ENCODE data around the gene DDX3X. TPM values are rescaled to one million over a fixed set of nuclear protein-coding genes. Genes with fewer than 3 reads are reported as not detected.

DDX3X gene
- total and polyA plus RNA-seq, 3 experiments from 2014 or later = 240 to 357 (median 354) TPM

GRCh38 chrX:41302370-41302769, 31.6 kb upstream of the DDX3X start:
- H3K36me3 ChIP-seq (ENCODE audit: insufficient read depth, low read length) = no peaks in the 10 kb centered on the region
- Mint-ChIP-seq H3K27me3 (peaks cover 0 to 6% of the 10 kb centered on the region in 2 donors), H3K36me3 (no peaks in the 10 kb centered on the region), H3K9me3 (no peaks in the 10 kb centered on the region), H3K4me3 (no peak overlapping the region), H3K4me1 (no peaks in the 10 kb centered on the region), H3K27ac (no peak overlapping the region)
- no peaks in the 10 kb centered on the region for H3K4me1 ChIP-seq (ENCODE audit: insufficient read depth, low read length)
- CTCF ChIA-PET = no interaction called here
- H3K27ac ChIP-seq (ENCODE audit: low read depth, low read length) = no peak overlapping the region
- no peak for DNase-seq
- H3K27me3 ChIP-seq (ENCODE audit: insufficient read depth, low read length, poor library complexity, severe bottlenecking) = no peaks in the 10 kb centered on the region
- POLR2A ChIA-PET = no interaction called here
- H3K9me3 ChIP-seq (ENCODE audit: low read length) = no peaks in the 10 kb centered on the region
- no peak overlapping the region for H3K4me3 ChIP-seq (ENCODE audit: low read length)

GRCh38 chrX:41303013-41303412, 30.9 kb upstream of the DDX3X start:
- Histone ChIP-seq H3K27me3 (ENCODE audit: insufficient read depth, low read length, poor library complexity, severe bottlenecking) (no peaks in the 10 kb centered on the region), H3K36me3 (ENCODE audit: insufficient read depth, low read length) (no peaks in the 10 kb centered on the region), H3K27ac (ENCODE audit: low read depth, low read length) (no peak overlapping the region), H3K4me1 (ENCODE audit: insufficient read depth, low read length) (no peaks in the 10 kb centered on the region), H3K9me3 (ENCODE audit: low read length) (no peaks in the 10 kb centered on the region), H3K4me3 (ENCODE audit: low read length) (no peak overlapping the region)
- H3K36me3 Mint-ChIP-seq = no peaks in the 10 kb centered on the region
- H3K4me1 Mint-ChIP-seq = no peaks in the 10 kb centered on the region
- ChIA-PET POLR2A (no interaction called here), CTCF (no interaction called here)
- H3K4me3 Mint-ChIP-seq = no peak overlapping the region
- DNase-seq = no peak
- H3K9me3 Mint-ChIP-seq = no peaks in the 10 kb centered on the region
- no peak overlapping the region for H3K27ac Mint-ChIP-seq
- peaks cover 0 to 6% of the 10 kb centered on the region in 2 donors for H3K27me3 Mint-ChIP-seq

- H3K36me3 ChIP-seq (ENCODE audit: insufficient read depth, low read length) = no peaks in the 10 kb centered on the region
- ChIA-PET POLR2A (no interaction called here), CTCF (no interaction called here)
- H3K9me3 ChIP-seq (ENCODE audit: low read length) = no peaks in the 10 kb centered on the region
- H3K4me1 Mint-ChIP-seq = no peaks in the 10 kb centered on the region
- H3K27ac Mint-ChIP-seq = no peak overlapping the region
- H3K27me3 ChIP-seq (ENCODE audit: insufficient read depth, low read length, poor library complexity, severe bottlenecking) = no peaks in the 10 kb centered on the region
- no peaks in the 10 kb centered on the region for H3K4me1 ChIP-seq (ENCODE audit: insufficient read depth, low read length)
- no peak overlapping the region for H3K4me3 ChIP-seq (ENCODE audit: low read length)
- H3K27me3 Mint-ChIP-seq = peaks cover 0 to 6% of the 10 kb centered on the region in 2 donors
- no peak for DNase-seq
- no peak overlapping the region for H3K27ac ChIP-seq (ENCODE audit: low read depth, low read length)
- no peak overlapping the region for H3K4me3 Mint-ChIP-seq
- no peaks in the 10 kb centered on the region for H3K36me3 Mint-ChIP-seq
- no peaks in the 10 kb centered on the region for H3K9me3 Mint-ChIP-seq
Observed at GRCh38 chrX:41304178-41304577, 29.8 kb upstream of the DDX3X start.

- no peaks in the 10 kb centered on the region for H3K27me3 ChIP-seq (ENCODE audit: insufficient read depth, low read length, poor library complexity, severe bottlenecking)
- Mint-ChIP-seq H3K4me1 (peaks cover 0 to 4% (median 0%) of the 10 kb centered on the region in 3 donors), H3K27me3 (peaks cover 0 to 5% of the 10 kb centered on the region in 2 donors), H3K9me3 (no peaks in the 10 kb centered on the region), H3K27ac (no peak overlapping the region), H3K4me3 (no peak overlapping the region), H3K36me3 (no peaks in the 10 kb centered on the region)
- H3K4me3 ChIP-seq (ENCODE audit: low read length) = no peak overlapping the region
- POLR2A ChIA-PET = no interaction called here
- no peak for DNase-seq
- H3K9me3 ChIP-seq (ENCODE audit: low read length) = no peaks in the 10 kb centered on the region
- H3K4me1 ChIP-seq (ENCODE audit: insufficient read depth, low read length) = no peaks in the 10 kb centered on the region
- no peaks in the 10 kb centered on the region for H3K36me3 ChIP-seq (ENCODE audit: insufficient read depth, low read length)
- no peak overlapping the region for H3K27ac ChIP-seq (ENCODE audit: low read depth, low read length)
- CTCF ChIA-PET = interaction anchor here (1.6 kb wide), 1 partner anchor 134 kb away, joined by 3 read pairs; no protein-coding TSS in a partner anchor
Observed at GRCh38 chrX:41308884-41309647, 24.9 kb upstream of the DDX3X start.

GRCh38 chrX:41312786-41313185, 21.2 kb upstream of the DDX3X start:
- H3K27me3 Mint-ChIP-seq = peaks cover 0 to 3% of the 10 kb centered on the region in 2 donors
- no peaks in the 10 kb centered on the region for H3K4me1 ChIP-seq (ENCODE audit: insufficient read depth, low read length)
- H3K27ac ChIP-seq (ENCODE audit: low read depth, low read length) = no peak overlapping the region
- ChIA-PET POLR2A (interaction anchor here (0.7 kb wide), 2 partner anchors 480 to 1989 kb away, joined by 6 to 7 read pairs; no protein-coding TSS in a partner anchor), CTCF (no interaction called here)
- no peaks in the 10 kb centered on the region for H3K9me3 ChIP-seq (ENCODE audit: low read length)
- H3K4me3 ChIP-seq (ENCODE audit: low read length) = no peak overlapping the region
- no peak for DNase-seq
- H3K27ac Mint-ChIP-seq = no peak overlapping the region
- no peaks in the 10 kb centered on the region for H3K36me3 Mint-ChIP-seq
- peaks cover 0 to 4% (median 0%) of the 10 kb centered on the region in 3 donors for H3K4me1 Mint-ChIP-seq
- no peaks in the 10 kb centered on the region for H3K9me3 Mint-ChIP-seq
- no peaks in the 10 kb centered on the region for H3K36me3 ChIP-seq (ENCODE audit: insufficient read depth, low read length)
- no peak overlapping the region for H3K4me3 Mint-ChIP-seq
- H3K27me3 ChIP-seq (ENCODE audit: insufficient read depth, low read length, poor library complexity, severe bottlenecking) = no peaks in the 10 kb centered on the region

- no peaks in the 10 kb centered on the region for H3K27me3 ChIP-seq (ENCODE audit: insufficient read depth, low read length, poor library complexity, severe bottlenecking)
- Mint-ChIP-seq H3K4me3 (no peak overlapping the region), H3K9me3 (no peaks in the 10 kb centered on the region), H3K4me1 (peaks cover 0 to 4% (median 0%) of the 10 kb centered on the region in 3 donors), H3K27me3 (peaks cover 0 to 3% of the 10 kb centered on the region in 2 donors), H3K36me3 (no peaks in the 10 kb centered on the region), H3K27ac (no peak overlapping the region)
- no peaks in the 10 kb centered on the region for H3K4me1 ChIP-seq (ENCODE audit: insufficient read depth, low read length)
- ChIA-PET CTCF (no interaction called here), POLR2A (interaction anchor here (0.7 kb wide), 1 partner anchor 1989 kb away, joined by 6 read pairs; no protein-coding TSS in a partner anchor)
- no peaks in the 10 kb centered on the region for H3K36me3 ChIP-seq (ENCODE audit: insufficient read depth, low read length)
- no peak overlapping the region for H3K4me3 ChIP-seq (ENCODE audit: low read length)
- DNase-seq = no peak
- no peak overlapping the region for H3K27ac ChIP-seq (ENCODE audit: low read depth, low read length)
- no peaks in the 10 kb centered on the region for H3K9me3 ChIP-seq (ENCODE audit: low read length)
Observed at GRCh38 chrX:41313419-41313818, 20.5 kb upstream of the DDX3X start.

- peaks cover 0 to 4% (median 0%) of the 10 kb centered on the region in 3 donors for H3K4me1 Mint-ChIP-seq
- POLR2A ChIA-PET = interaction anchor here (0.6 kb wide), 1 partner anchor 17 kb away, joined by 4 read pairs; no protein-coding TSS in a partner anchor
- H3K36me3 ChIP-seq (ENCODE audit: insufficient read depth, low read length) = no peaks in the 10 kb centered on the region
- H3K9me3 Mint-ChIP-seq = no peaks in the 10 kb centered on the region
- CTCF ChIA-PET = no interaction called here
- no peak overlapping the region for H3K4me3 ChIP-seq (ENCODE audit: low read length)
- H3K4me1 ChIP-seq (ENCODE audit: insufficient read depth, low read length) = no peaks in the 10 kb centered on the region
- no peak for DNase-seq
- peaks cover 0 to 3% of the 10 kb centered on the region in 2 donors for H3K27me3 Mint-ChIP-seq
- H3K9me3 ChIP-seq (ENCODE audit: low read length) = no peaks in the 10 kb centered on the region
- no peaks in the 10 kb centered on the region for H3K27me3 ChIP-seq (ENCODE audit: insufficient read depth, low read length, poor library complexity, severe bottlenecking)
- H3K27ac Mint-ChIP-seq = no peak overlapping the region
- no peaks in the 10 kb centered on the region for H3K36me3 Mint-ChIP-seq
- H3K27ac ChIP-seq (ENCODE audit: low read depth, low read length) = no peak overlapping the region
- no peak overlapping the region for H3K4me3 Mint-ChIP-seq
Observed at GRCh38 chrX:41314204-41314603, 19.8 kb upstream of the DDX3X start.

GRCh38 chrX:41314881-41315280, 19.1 kb upstream of the DDX3X start:
- Mint-ChIP-seq H3K4me3 (no peak overlapping the region), H3K27ac (no peak overlapping the region), H3K27me3 (peaks cover 0 to 3% of the 10 kb centered on the region in 2 donors), H3K9me3 (no peaks in the 10 kb centered on the region), H3K4me1 (peaks cover 0 to 4% (median 0%) of the 10 kb centered on the region in 3 donors), H3K36me3 (no peaks in the 10 kb centered on the region)
- Histone ChIP-seq H3K27me3 (ENCODE audit: insufficient read depth, low read length, poor library complexity, severe bottlenecking) (no peaks in the 10 kb centered on the region), H3K36me3 (ENCODE audit: insufficient read depth, low read length) (no peaks in the 10 kb centered on the region), H3K27ac (ENCODE audit: low read depth, low read length) (no peak overlapping the region), H3K9me3 (ENCODE audit: low read length) (no peaks in the 10 kb centered on the region), H3K4me1 (ENCODE audit: insufficient read depth, low read length) (no peaks in the 10 kb centered on the region), H3K4me3 (ENCODE audit: low read length) (no peak overlapping the region)
- DNase-seq = no peak
- CTCF ChIA-PET = no interaction called here
- POLR2A ChIA-PET = no interaction called here
